Sigmoid colon (tissue), 4 donors: ENCODE results near the gene ACSL1.

Experiments used
- CTCF ChIP-seq, 4 experiments: fragments of 450-650 bp in 3 of 4; fragments of 200-600 bp in 1 of 4; IDR thresholded peaks; one replicate each; pipeline ENCODE4 v1.5.1; 2016 to 2019; ENCODE audit warnings: antibody characterized with exemption in 4 of 4, mild to moderate bottlenecking in 3 of 4, moderate library complexity in 2 of 4
- POLR2A ChIP-seq, 2 donors: fragments of 450-650 bp; IDR thresholded peaks; one replicate each; pipeline ENCODE4 v1.6.1; 2016; ENCODE audit warnings: antibody characterized with exemption in 2 of 2, mild to moderate bottlenecking in 2 of 2, moderate library complexity in 2 of 2
- POLR2AphosphoS5 ChIP-seq, 4 donors: sonication (generic); formaldehyde crosslinking; IDR thresholded peaks; one replicate each; pipeline ENCODE4 v1.6.1; 2017; ENCODE audit warnings: antibody characterized with exemption in 4 of 4

DNA sequence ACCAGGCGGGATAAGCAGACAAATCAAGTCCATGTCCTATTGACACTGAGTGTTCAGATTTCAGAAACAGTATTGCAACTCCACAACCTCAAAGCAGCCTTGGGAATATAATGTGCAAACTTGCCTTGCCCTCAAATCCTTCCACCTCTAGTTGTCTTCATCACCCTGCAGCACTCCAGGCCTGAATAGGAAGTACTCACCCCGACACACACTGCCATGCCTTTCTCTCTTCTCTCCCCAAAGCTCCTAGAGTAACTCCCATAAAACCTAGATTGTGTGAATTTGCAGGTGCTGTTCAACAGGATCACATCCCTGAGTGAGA, 19.6 kb downstream of the ACSL1 start:
- TF ChIP-seq CTCF (IDR thresholded peaks at IDR 0.05): no peak
- TF ChIP-seq POLR2A (IDR thresholded peaks at IDR 0.05): no peak
- no peak for TF ChIP-seq POLR2AphosphoS5 (IDR thresholded peaks at IDR 0.05)
